Panc1 (cell line): ENCODE data around the gene ANKMY1. TPM values are rescaled to one million over a fixed set of nuclear protein-coding genes. Genes with fewer than 3 reads are reported as not detected.

Source experiments
- ATAC-seq: fragments of 200-7000 bp; cut with Tn5 transposase; 2 replicates; pipeline ENCODE4 v1.9.1; 2020; ENCODE audit warnings: mild to moderate bottlenecking, moderate library complexity
- BruUV-seq: library from RNA; stranded (reverse); fragments of 400-500 nt; replicated peaks from 2 replicates; lab custom pipeline; 2021; lab: Mats Ljungman, UMichigan
- CTCF ChIA-PET: fragments of 300-600 bp; sonication (Branson Sonifier 250); formaldehyde crosslinking; loops from one replicate; lab custom pipeline; 2022; ENCODE audit warnings: antibody characterized with exemption; lab: Charles Lee
- POLR2A ChIA-PET: fragments of 300-600 bp; sonication (Branson Sonifier 250); formaldehyde crosslinking; loops from one replicate; lab custom pipeline; 2022; ENCODE audit warnings: antibody characterized with exemption; lab: Charles Lee
- DNase-seq: peaks from one replicate; pipeline ENCODE4 v3.0.0-alpha.2; 2010; ENCODE audit warnings: low read depth, low spot score
- H3K27ac ChIP-seq: 2 replicates; pipeline ENCODE4 v1.5.1; 2011; ENCODE audit warnings: mild to moderate bottlenecking, low read length, inconsistent platforms
- H3K27me3 ChIP-seq: fragments of 200-500 bp; sonication (Bioruptor generic); 2 replicates; pipeline ENCODE4 v1.6.0; 2014; ENCODE audit warnings: low read length, inconsistent platforms; ENCODE audit not compliant: control insufficient read depth, insufficient read depth
- H3K36me3 ChIP-seq: fragments of 200-500 bp; sonication (Bioruptor generic); 2 replicates; pipeline ENCODE4 v1.5.1; 2014; ENCODE audit warnings: inconsistent platforms, mild to moderate bottlenecking, low read length, moderate library complexity; ENCODE audit not compliant: control insufficient read depth, insufficient read depth
- H3K4me1 ChIP-seq: 2 replicates; pipeline ENCODE4 v1.5.1; 2011; ENCODE audit warnings: inconsistent platforms, mild to moderate bottlenecking, low read length, moderate library complexity; ENCODE audit not compliant: control insufficient read depth, insufficient read depth
- H3K4me3 ChIP-seq, 2 experiments: 2 replicates each; pipeline ENCODE4 v1.5.1; 2011 to 2012; ENCODE audit warnings: low read depth in 2 of 2, low read length in 2 of 2, mild to moderate bottlenecking in 2 of 2, inconsistent platforms in 1 of 2, moderate library complexity in 1 of 2
- H3K9me3 ChIP-seq: fragments of 200-500 bp; sonication (Bioruptor generic); 2 replicates; pipeline ENCODE4 v1.5.1; 2014; ENCODE audit warnings: low read depth, mild to moderate bottlenecking, inconsistent platforms, low read length, moderate library complexity; ENCODE audit not compliant: control insufficient read depth, insufficient read depth
- POLR2AphosphoS5 ChIP-seq: IDR thresholded peaks from 2 replicates; pipeline ENCODE4 v1.6.1; 2012; ENCODE audit warnings: mild to moderate bottlenecking, low read depth, low read length, moderate library complexity
- SIN3A ChIP-seq: IDR thresholded peaks from 2 replicates; pipeline ENCODE4 v1.6.1; 2012; ENCODE audit warnings: low read depth, mild to moderate bottlenecking, low read length, moderate library complexity, borderline replicate concordance; ENCODE audit not compliant: insufficient read depth
- TCF7L2 ChIP-seq: IDR thresholded peaks from 2 replicates; pipeline ENCODE4 v1.6.1; 2011; ENCODE audit warnings: mild to moderate bottlenecking, low read depth, low read length, inconsistent platforms
- in situ Hi-C: cut with HindIII; loops from 2 replicates; pipeline ENCODE4 v1.10.0; 2016; ENCODE audit warnings: low sequenced_read_pairs, low pct_unique_long_range_greater_than_20kb
- intact Hi-C: fragments of 100-400 bp; cut with micrococcal nuclease; formaldehyde crosslinking; loops from one replicate; pipeline ENCODE4 v1.10.0; 2022; ENCODE audit not compliant: unreplicated experiment
- total RNA-seq: library from RNA; stranded (reverse); gene quantifications from one replicate; pipeline ENCODE4 v1.2.1, GENCODE V29; 2021; ENCODE audit not compliant: unreplicated experiment
- TF ChIP-seq, protein P1 (sequence below): fragments of 450-650 bp; IDR thresholded peaks from 2 replicates; pipeline ENCODE4 v1.5.1; 2017; ENCODE audit warnings: mild to moderate bottlenecking
- TF ChIP-seq, protein P2 (sequence below), 2 experiments: IDR thresholded peaks; 2 replicates each; pipeline ENCODE4 v1.6.1; 2011 to 2012; ENCODE audit warnings: low read depth in 2 of 2, control low read depth in 1 of 2, low read length in 1 of 2, mild to moderate bottlenecking in 1 of 2, moderate library complexity in 1 of 2; ENCODE audit not compliant: insufficient read depth in 1 of 2

Gene ANKMY1
- total RNA-seq, 1 experiment from 2014 or later: 19.5 TPM

DNA sequence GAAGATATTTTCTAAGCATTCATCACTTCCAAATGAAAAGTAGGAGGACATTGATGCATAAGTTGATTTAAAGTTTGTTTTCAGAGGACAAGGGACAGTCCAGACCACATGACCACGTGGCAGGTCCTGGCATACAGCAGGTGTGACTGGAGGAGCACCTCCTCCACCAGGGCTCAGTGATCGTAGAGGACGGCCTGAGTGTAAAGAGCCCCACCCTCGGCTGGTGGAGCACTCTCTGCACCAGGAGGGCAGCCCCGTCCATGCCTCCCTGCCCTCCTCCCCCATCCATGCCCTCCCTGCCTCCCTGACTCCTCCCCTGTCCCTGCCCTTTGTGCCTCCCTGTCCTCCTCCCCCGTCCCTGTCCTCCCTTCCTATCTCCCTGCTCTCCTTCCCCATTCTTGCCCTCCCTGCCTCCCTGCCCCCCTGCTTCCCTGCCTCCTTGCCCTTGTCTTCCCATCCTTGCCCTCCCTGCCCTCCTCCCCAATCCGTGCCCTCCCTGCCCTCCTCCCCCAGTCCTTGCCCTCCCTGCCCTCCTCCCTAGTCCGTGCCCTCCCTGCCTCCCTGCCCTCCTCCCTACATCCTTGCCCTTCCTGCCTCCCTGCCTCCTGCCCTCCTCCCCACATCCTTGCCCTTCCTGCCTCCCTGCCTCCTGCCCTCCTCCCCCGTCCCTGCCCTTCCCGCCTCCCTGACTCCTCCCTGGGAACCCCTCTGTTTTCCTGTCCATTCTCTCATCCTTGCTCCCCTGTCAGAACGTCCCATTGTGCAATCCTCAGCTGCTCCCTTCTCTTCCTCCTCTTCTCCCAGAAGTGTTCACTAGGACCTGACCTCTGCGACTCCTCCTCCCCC lies 47.9 kb downstream of the ANKMY1 start:
- ATAC-seq (no peak), DNase-seq (no peak)
- TF ChIP-seq, protein P1, sequence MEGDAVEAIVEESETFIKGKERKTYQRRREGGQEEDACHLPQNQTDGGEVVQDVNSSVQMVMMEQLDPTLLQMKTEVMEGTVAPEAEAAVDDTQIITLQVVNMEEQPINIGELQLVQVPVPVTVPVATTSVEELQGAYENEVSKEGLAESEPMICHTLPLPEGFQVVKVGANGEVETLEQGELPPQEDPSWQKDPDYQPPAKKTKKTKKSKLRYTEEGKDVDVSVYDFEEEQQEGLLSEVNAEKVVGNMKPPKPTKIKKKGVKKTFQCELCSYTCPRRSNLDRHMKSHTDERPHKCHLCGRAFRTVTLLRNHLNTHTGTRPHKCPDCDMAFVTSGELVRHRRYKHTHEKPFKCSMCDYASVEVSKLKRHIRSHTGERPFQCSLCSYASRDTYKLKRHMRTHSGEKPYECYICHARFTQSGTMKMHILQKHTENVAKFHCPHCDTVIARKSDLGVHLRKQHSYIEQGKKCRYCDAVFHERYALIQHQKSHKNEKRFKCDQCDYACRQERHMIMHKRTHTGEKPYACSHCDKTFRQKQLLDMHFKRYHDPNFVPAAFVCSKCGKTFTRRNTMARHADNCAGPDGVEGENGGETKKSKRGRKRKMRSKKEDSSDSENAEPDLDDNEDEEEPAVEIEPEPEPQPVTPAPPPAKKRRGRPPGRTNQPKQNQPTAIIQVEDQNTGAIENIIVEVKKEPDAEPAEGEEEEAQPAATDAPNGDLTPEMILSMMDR: no peak
- TF ChIP-seq, protein P2, sequence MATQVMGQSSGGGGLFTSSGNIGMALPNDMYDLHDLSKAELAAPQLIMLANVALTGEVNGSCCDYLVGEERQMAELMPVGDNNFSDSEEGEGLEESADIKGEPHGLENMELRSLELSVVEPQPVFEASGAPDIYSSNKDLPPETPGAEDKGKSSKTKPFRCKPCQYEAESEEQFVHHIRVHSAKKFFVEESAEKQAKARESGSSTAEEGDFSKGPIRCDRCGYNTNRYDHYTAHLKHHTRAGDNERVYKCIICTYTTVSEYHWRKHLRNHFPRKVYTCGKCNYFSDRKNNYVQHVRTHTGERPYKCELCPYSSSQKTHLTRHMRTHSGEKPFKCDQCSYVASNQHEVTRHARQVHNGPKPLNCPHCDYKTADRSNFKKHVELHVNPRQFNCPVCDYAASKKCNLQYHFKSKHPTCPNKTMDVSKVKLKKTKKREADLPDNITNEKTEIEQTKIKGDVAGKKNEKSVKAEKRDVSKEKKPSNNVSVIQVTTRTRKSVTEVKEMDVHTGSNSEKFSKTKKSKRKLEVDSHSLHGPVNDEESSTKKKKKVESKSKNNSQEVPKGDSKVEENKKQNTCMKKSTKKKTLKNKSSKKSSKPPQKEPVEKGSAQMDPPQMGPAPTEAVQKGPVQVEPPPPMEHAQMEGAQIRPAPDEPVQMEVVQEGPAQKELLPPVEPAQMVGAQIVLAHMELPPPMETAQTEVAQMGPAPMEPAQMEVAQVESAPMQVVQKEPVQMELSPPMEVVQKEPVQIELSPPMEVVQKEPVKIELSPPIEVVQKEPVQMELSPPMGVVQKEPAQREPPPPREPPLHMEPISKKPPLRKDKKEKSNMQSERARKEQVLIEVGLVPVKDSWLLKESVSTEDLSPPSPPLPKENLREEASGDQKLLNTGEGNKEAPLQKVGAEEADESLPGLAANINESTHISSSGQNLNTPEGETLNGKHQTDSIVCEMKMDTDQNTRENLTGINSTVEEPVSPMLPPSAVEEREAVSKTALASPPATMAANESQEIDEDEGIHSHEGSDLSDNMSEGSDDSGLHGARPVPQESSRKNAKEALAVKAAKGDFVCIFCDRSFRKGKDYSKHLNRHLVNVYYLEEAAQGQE (IDR thresholded peaks at IDR 0.05; ENCODE audit: insufficient read depth in 1 of 2, low read depth in 2 of 2, low read length in 1 of 2): no peak
- no peak for TF ChIP-seq POLR2AphosphoS5
- no peak for TF ChIP-seq TCF7L2
- no peak for TF ChIP-seq SIN3A
- no peak overlapping the region for H3K27ac ChIP-seq
- no peak overlapping the region for H3K4me3 ChIP-seq
- intact Hi-C loops: loop anchor here (5.0 kb wide), 1 partner anchor 47 kb away; the partner anchor contains the start of gene ANKMY1
- no TSS peak for BruUV-seq
- no peaks in the 10 kb centered on the region for H3K27me3 ChIP-seq
- POLR2A ChIA-PET: no interaction called here
- H3K4me1 ChIP-seq: no peaks in the 10 kb centered on the region
- no peaks in the 10 kb centered on the region for H3K9me3 ChIP-seq
- CTCF ChIA-PET: no interaction called here
- no peaks in the 10 kb centered on the region for H3K36me3 ChIP-seq
- in situ Hi-C loops: no loop called here

DNA sequence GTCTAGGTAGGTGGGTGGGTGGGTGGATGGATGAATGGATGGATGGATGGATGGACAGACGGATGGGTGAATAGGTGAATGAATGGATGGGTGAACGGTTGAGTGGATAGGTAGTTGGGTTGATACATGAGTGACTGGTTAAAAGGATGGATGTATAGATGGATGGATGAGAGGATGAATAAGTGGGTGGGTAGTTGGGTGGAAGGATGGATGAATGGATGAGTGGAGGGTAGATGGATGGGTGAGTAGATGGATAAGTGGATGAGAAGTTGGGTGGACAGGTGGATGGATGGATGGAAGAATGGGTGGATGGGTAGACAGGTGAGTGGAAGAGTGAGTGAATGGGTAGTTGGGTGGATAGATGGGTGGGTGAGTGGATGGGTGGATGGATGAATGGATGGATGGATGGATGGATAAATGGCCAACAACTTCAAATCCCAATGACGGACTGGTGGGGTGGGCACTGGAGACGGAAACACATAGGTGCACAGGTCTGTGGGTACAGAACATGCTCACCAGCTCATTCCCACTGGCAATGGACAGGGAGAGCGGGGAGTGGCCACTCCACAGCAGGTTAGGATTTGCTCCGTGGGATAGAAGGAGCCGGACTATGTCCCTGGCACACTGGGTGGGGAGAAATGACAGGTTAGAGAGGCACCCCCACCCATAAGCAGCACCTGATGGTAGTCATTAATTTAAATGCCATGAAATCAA lies 48.8 kb downstream of the ANKMY1 start:
- ATAC-seq (no peak), DNase-seq (no peak)
- H3K36me3 ChIP-seq: no peaks in the 10 kb centered on the region
- TF ChIP-seq, protein P1: no peak
- TF ChIP-seq SIN3A (no peak), POLR2AphosphoS5 (no peak), TCF7L2 (no peak)
- TF ChIP-seq, protein P2 (IDR thresholded peaks at IDR 0.05; ENCODE audit: insufficient read depth in 1 of 2, low read depth in 2 of 2, low read length in 1 of 2): no peak
- POLR2A ChIA-PET: no interaction called here
- no peaks in the 10 kb centered on the region for H3K9me3 ChIP-seq
- CTCF ChIA-PET: no interaction called here
- no peak overlapping the region for H3K4me3 ChIP-seq
- H3K27ac ChIP-seq: no peak overlapping the region
- intact Hi-C loops: no loop called here
- no peaks in the 10 kb centered on the region for H3K27me3 ChIP-seq
- in situ Hi-C loops: no loop called here
- no TSS peak for BruUV-seq
- H3K4me1 ChIP-seq: no peaks in the 10 kb centered on the region
